HepG2 (cell line): ENCODE measurements around the gene DNAJC18.

Experiments
- CEBPB ChIP-seq: IDR thresholded peaks from 2 replicates; pipeline ENCODE4 v1.6.1; 2011; ENCODE audit warnings: low read depth, low read length, improper control_type of control experiment, borderline replicate concordance
- KLF11 ChIP-seq: IDR thresholded peaks from 2 replicates; pipeline ENCODE4 v1.6.1; 2016; ENCODE audit warnings: missing compliant biosample characterization
- MAZ ChIP-seq, 2 experiments: sonication (generic) in 1 of 2; formaldehyde crosslinking in 1 of 2; IDR thresholded peaks; 2 replicates each; pipeline versions ENCODE4 v1.5.0 to v1.6.1; 2012 to 2020; ENCODE audit warnings: low read depth in 2 of 2, mild to moderate bottlenecking in 2 of 2, borderline replicate concordance in 1 of 2, improper control_type of control experiment in 1 of 2, low read length in 1 of 2, missing genetic modification reagents in 1 of 2, moderate library complexity in 1 of 2
- POLR2AphosphoS2 ChIP-seq: IDR thresholded peaks from 2 replicates; pipeline ENCODE4 v1.6.1; 2011; ENCODE audit warnings: low read depth, low read length, improper control_type of control experiment
- POLR2AphosphoS5 ChIP-seq: IDR thresholded peaks from 2 replicates; pipeline ENCODE4 v1.6.1; 2012; ENCODE audit warnings: low read depth, low read length
- YEATS4 ChIP-seq: sonication (generic); formaldehyde crosslinking; IDR thresholded peaks from 2 replicates; pipeline ENCODE4 v1.4.0; 2020; ENCODE audit warnings: missing genetic modification reagents, borderline replicate concordance
- TF ChIP-seq, protein P1 (sequence below), 2 experiments: sonication (generic) in 1 of 2; formaldehyde crosslinking in 1 of 2; IDR thresholded peaks; 2 replicates each; pipeline versions ENCODE4 v1.6.1 to v1.9.0; 2014 to 2022; ENCODE audit warnings: antibody characterized with exemption in 1 of 2, borderline replicate concordance in 1 of 2, inconsistent platforms in 1 of 2, low read depth in 1 of 2, missing genetic modification reagents in 1 of 2
- TF ChIP-seq, protein P2 (sequence below): sonication (generic); formaldehyde crosslinking; IDR thresholded peaks from 2 replicates; pipeline ENCODE4 v1.4.0; 2020; ENCODE audit warnings: missing genetic modification reagents

DNA sequence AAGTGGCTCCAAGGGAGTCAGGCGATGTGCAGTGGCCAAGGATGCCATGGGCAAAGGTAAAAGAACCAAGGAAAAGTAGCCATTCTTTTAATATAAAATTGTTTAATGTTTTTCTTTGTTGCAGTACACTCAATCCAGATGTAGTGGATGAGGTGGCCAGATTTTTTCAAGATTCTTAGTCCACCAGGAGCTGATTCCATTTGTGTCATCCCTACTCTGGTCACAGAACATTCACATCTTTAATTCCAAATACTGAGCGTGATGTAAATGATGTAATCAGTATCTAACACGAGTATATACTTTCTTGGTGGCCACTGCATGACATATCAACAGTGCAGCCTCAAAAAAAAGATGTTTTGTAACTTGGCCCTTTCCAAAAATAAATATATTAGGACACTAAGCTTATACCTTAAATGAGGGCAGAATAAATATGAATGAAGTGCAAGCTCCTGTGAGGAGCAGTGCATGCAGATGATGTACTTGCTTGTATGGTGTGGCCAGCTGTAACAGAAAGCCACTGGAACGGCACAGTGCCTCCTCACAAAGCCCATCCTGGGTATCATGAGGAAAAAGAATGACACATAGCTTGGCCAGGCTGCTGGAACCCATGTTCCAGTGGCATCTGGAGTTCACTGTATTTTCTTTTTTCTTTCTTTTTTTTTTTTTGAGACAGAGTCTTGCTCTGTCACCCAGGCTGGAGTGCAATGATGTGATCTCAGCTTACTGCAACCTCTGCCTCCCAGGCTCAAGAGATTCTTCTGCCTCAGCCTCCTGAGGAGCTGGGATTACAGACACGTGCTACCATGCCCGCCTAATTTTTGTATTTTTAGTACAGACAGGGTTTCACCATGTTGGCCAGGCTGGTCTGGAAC is 29.0 kb downstream of the DNAJC18 start:
- TF ChIP-seq MAZ (IDR thresholded peaks at IDR 0.05; ENCODE audit: borderline replicate concordance, low read depth, low read length) = no peak
- TF ChIP-seq MAZ (CRISPR knock-in tag; IDR thresholded peaks at IDR 0.05; ENCODE audit: low read depth) = no peak
- TF ChIP-seq POLR2AphosphoS2 = no peak
- no peak for TF ChIP-seq KLF11
- TF ChIP-seq POLR2AphosphoS5 = no peak
- TF ChIP-seq, protein P1, sequence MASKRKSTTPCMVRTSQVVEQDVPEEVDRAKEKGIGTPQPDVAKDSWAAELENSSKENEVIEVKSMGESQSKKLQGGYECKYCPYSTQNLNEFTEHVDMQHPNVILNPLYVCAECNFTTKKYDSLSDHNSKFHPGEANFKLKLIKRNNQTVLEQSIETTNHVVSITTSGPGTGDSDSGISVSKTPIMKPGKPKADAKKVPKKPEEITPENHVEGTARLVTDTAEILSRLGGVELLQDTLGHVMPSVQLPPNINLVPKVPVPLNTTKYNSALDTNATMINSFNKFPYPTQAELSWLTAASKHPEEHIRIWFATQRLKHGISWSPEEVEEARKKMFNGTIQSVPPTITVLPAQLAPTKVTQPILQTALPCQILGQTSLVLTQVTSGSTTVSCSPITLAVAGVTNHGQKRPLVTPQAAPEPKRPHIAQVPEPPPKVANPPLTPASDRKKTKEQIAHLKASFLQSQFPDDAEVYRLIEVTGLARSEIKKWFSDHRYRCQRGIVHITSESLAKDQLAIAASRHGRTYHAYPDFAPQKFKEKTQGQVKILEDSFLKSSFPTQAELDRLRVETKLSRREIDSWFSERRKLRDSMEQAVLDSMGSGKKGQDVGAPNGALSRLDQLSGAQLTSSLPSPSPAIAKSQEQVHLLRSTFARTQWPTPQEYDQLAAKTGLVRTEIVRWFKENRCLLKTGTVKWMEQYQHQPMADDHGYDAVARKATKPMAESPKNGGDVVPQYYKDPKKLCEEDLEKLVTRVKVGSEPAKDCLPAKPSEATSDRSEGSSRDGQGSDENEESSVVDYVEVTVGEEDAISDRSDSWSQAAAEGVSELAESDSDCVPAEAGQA (IDR thresholded peaks at IDR 0.05; ENCODE audit: low read depth) = no peak
- TF ChIP-seq, protein P1 (CRISPR knock-in tag; IDR thresholded peaks at IDR 0.05; ENCODE audit: borderline replicate concordance) = no peak
- TF ChIP-seq CEBPB = no peak
- no peak for TF ChIP-seq YEATS4 (CRISPR knock-in tag)
- TF ChIP-seq, protein P2, sequence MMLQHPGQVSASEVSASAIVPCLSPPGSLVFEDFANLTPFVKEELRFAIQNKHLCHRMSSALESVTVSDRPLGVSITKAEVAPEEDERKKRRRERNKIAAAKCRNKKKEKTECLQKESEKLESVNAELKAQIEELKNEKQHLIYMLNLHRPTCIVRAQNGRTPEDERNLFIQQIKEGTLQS = no peak
